A673 (cell line): ENCODE measurements around the gene AAGAB.

ENCODE experiments used
- CTCF ChIP-seq: fragments of 300-800, 200-600 bp; sonication (generic); conservative IDR thresholded peaks from 2 replicates; pipeline ENCODE4 v1.5.1; 2017; ENCODE audit warnings: low read depth, mild to moderate bottlenecking, antibody characterized with exemption, low read length, moderate library complexity, mixed read lengths
- EZH2 ChIP-seq: fragments of 200-600 bp; sonication (generic); IDR thresholded peaks from 2 replicates; pipeline ENCODE4 v1.6.1; 2017; ENCODE audit warnings: borderline replicate concordance, low read depth, mild to moderate bottlenecking, mixed read lengths, antibody characterized with exemption, low read length; ENCODE audit not compliant: poor library complexity, severe bottlenecking

- TF ChIP-seq CTCF (no peak), EZH2 (no peak)
Observed at GRCh38 chr15:67161412-67161811, 93.0 kb downstream of the AAGAB start.
